CD8-positive, alpha-beta memory T cell (primary cell): Measurements from ENCODE around the gene MCC. TPM values are rescaled to one million over a fixed set of nuclear protein-coding genes. Genes with fewer than 3 reads are reported as not detected.

ENCODE experiments used
- CTCF ChIA-PET: fragments of 350-600 bp; sonication (Branson Sonifier 250); formaldehyde crosslinking; loops from one replicate; lab custom pipeline; 2021; ENCODE audit warnings: antibody characterized with exemption; lab: Charles Lee
- POLR2A ChIA-PET: fragments of 350-600 bp; sonication (Branson Sonifier 250); formaldehyde crosslinking; loops from one replicate; lab custom pipeline; 2021; ENCODE audit warnings: antibody characterized with exemption; lab: Charles Lee
- DNase-seq, 5 donors: peaks; one replicate each; pipeline versions ENCODE4 v3.0.0 to v3.0.0-alpha.2; 2020 to 2022; ENCODE audit warnings: mixed read lengths in 1 of 5
- H3K27ac ChIP-seq: one replicate; pipeline ENCODE4 v1.7.0; 2013; ENCODE audit warnings: low read depth, mild to moderate bottlenecking, low read length, moderate library complexity
- H3K27me3 ChIP-seq: 2 replicates; pipeline ENCODE4 v1.7.0; 2013; ENCODE audit warnings: low read length, mild to moderate bottlenecking; ENCODE audit not compliant: insufficient read depth, poor library complexity, severe bottlenecking
- H3K36me3 ChIP-seq: 2 replicates; pipeline ENCODE4 v1.7.0; 2013; ENCODE audit warnings: mild to moderate bottlenecking, low read length, moderate library complexity; ENCODE audit not compliant: insufficient read depth
- H3K4me1 ChIP-seq: 2 replicates; pipeline ENCODE4 v1.7.0; 2013; ENCODE audit warnings: mild to moderate bottlenecking, low read length, moderate library complexity; ENCODE audit not compliant: insufficient read depth
- H3K4me3 ChIP-seq: 2 replicates; pipeline ENCODE4 v1.7.0; 2013; ENCODE audit warnings: mild to moderate bottlenecking, low read length
- H3K9me3 ChIP-seq: 2 replicates; pipeline ENCODE4 v1.7.0; 2013; ENCODE audit warnings: mild to moderate bottlenecking, low read length
- H3K27ac Mint-ChIP-seq, 8 donors: one replicate each; pipeline ENCODE4 v1.8.0; 2020 to 2021; ENCODE audit warnings: mixed read lengths in 8 of 8, mild to moderate bottlenecking in 6 of 8, inconsistent platforms in 3 of 8, moderate library complexity in 3 of 8
- H3K27me3 Mint-ChIP-seq, 2 donors: one replicate each; pipeline ENCODE4 v1.8.0; 2020 to 2021; ENCODE audit warnings: mixed read lengths in 2 of 2, mild to moderate bottlenecking in 1 of 2, moderate library complexity in 1 of 2
- H3K36me3 Mint-ChIP-seq, 3 donors: one replicate each; pipeline ENCODE4 v1.8.0; 2020 to 2021; ENCODE audit warnings: mixed read lengths in 3 of 3, inconsistent platforms in 1 of 3, mild to moderate bottlenecking in 1 of 3
- H3K4me1 Mint-ChIP-seq, 3 donors: one replicate each; pipeline ENCODE4 v1.8.0; 2020 to 2021; ENCODE audit warnings: mixed read lengths in 3 of 3, inconsistent platforms in 1 of 3, mild to moderate bottlenecking in 1 of 3
- H3K4me3 Mint-ChIP-seq, 7 donors: one replicate each; pipeline ENCODE4 v1.8.0; 2020 to 2021; ENCODE audit warnings: mixed read lengths in 7 of 7, mild to moderate bottlenecking in 6 of 7, moderate library complexity in 4 of 7, inconsistent platforms in 2 of 7
- H3K9me3 Mint-ChIP-seq, 5 donors: one replicate each; pipeline ENCODE4 v1.8.0; 2020 to 2022; ENCODE audit warnings: mixed read lengths in 5 of 5, mild to moderate bottlenecking in 3 of 5, moderate library complexity in 2 of 5, inconsistent platforms in 1 of 5
- polyA plus RNA-seq: library from polyadenylated mRNA; unstranded; fragments of 300-500 nt; fragmentation: Illumina TruSeq; gene quantifications from one replicate; pipeline ENCODE4 v1.2.3, GENCODE V29; 2021
- total RNA-seq, 2 experiments: library from RNA; stranded (reverse); gene quantifications; one replicate each; pipeline ENCODE4 v1.2.3, GENCODE V29; 2021

MCC gene
- total and polyA plus RNA-seq, 3 experiments from 2014 or later: 4.2 to 5.4 (median 4.9) TPM

- POLR2A ChIA-PET: no interaction called here
- Histone ChIP-seq H3K27me3 (no peaks in the 10 kb centered on the region), H3K4me1 (no peaks in the 10 kb centered on the region), H3K27ac (no peak overlapping the region), H3K4me3 (no peak overlapping the region), H3K9me3 (no peaks in the 10 kb centered on the region), H3K36me3 (no peaks in the 10 kb centered on the region)
- no peak for DNase-seq
- Mint-ChIP-seq H3K9me3 (no peaks in the 10 kb centered on the region), H3K36me3 (peaks cover 0 to 6% (median 0%) of the 10 kb centered on the region in 3 donors), H3K4me3 (no peak overlapping the region), H3K27ac (peak overlapping the region in 2 of 8 donors; percentile 23 to 36), H3K27me3 (peaks cover 0 to 1% of the 10 kb centered on the region in 2 donors), H3K4me1 (peaks cover 12 to 17% (median 14%) of the 10 kb centered on the region in 3 donors)
- CTCF ChIA-PET: no interaction called here
Measured at GRCh38 chr5:113036321-113036720, 451.9 kb downstream of the MCC start.

- Histone ChIP-seq H3K27me3 (no peaks in the 10 kb centered on the region), H3K4me1 (no peaks in the 10 kb centered on the region), H3K27ac (no peak overlapping the region), H3K36me3 (no peaks in the 10 kb centered on the region), H3K4me3 (no peak overlapping the region), H3K9me3 (no peaks in the 10 kb centered on the region)
- ChIA-PET POLR2A (no interaction called here), CTCF (no interaction called here)
- Mint-ChIP-seq H3K36me3 (peaks cover 0 to 8% (median 3%) of the 10 kb centered on the region in 3 donors), H3K27ac (peak overlapping the region in 7 of 8 donors; percentile 2 to 85 (median 17)), H3K9me3 (no peaks in the 10 kb centered on the region), H3K27me3 (peaks cover 0 to 1% of the 10 kb centered on the region in 2 donors), H3K4me3 (no peak overlapping the region), H3K4me1 (peaks cover 10 to 17% (median 14%) of the 10 kb centered on the region in 3 donors)
- DNase-seq: no peak
Measured at GRCh38 chr5:113035096-113035495, 453.2 kb downstream of the MCC start.

- no peak for DNase-seq
- ChIA-PET CTCF (no interaction called here), POLR2A (no interaction called here)
- H3K9me3 ChIP-seq: no peaks in the 10 kb centered on the region
- Mint-ChIP-seq H3K9me3 (no peaks in the 10 kb centered on the region), H3K27ac (peak overlapping the region in 4 of 8 donors; percentile 11 to 85 (median 41)), H3K4me1 (peaks cover 10 to 17% (median 14%) of the 10 kb centered on the region in 3 donors), H3K36me3 (peaks cover 3 to 11% (median 10%) of the 10 kb centered on the region in 3 donors), H3K27me3 (peaks cover 0 to 1% of the 10 kb centered on the region in 2 donors), H3K4me3 (no peak overlapping the region)
- H3K4me3 ChIP-seq: no peak overlapping the region
- H3K36me3 ChIP-seq: no peaks in the 10 kb centered on the region
- no peaks in the 10 kb centered on the region for H3K4me1 ChIP-seq
- H3K27ac ChIP-seq: no peak overlapping the region
- no peaks in the 10 kb centered on the region for H3K27me3 ChIP-seq
Measured at GRCh38 chr5:113034182-113034773, 454.0 kb downstream of the MCC start.

- CTCF ChIA-PET: interaction anchor here (0.7 kb wide), 1 partner anchor 292 kb away, joined by 3 read pairs; no protein-coding TSS in a partner anchor
- no peaks in the 10 kb centered on the region for H3K4me1 ChIP-seq
- H3K4me3 ChIP-seq: no peak overlapping the region
- Mint-ChIP-seq H3K27ac (peak overlapping the region in 2 of 8 donors; percentile 55 to 73), H3K4me3 (no peak overlapping the region), H3K9me3 (no peaks in the 10 kb centered on the region), H3K27me3 (no peaks in the 10 kb centered on the region), H3K4me1 (peaks cover 13 to 17% (median 14%) of the 10 kb centered on the region in 3 donors), H3K36me3 (peaks cover 7 to 31% (median 18%) of the 10 kb centered on the region in 3 donors)
- H3K9me3 ChIP-seq: no peaks in the 10 kb centered on the region
- POLR2A ChIA-PET: interaction anchor here (0.7 kb wide), 2 partner anchors 10 to 321 kb away, joined by 4 to 5 read pairs; no protein-coding TSS in a partner anchor
- H3K27ac ChIP-seq: no peak overlapping the region
- no peak for DNase-seq
- peaks cover 5% of the 10 kb centered on the region for H3K36me3 ChIP-seq
- no peaks in the 10 kb centered on the region for H3K27me3 ChIP-seq
Measured at GRCh38 chr5:113031557-113031956, 456.7 kb downstream of the MCC start.

- POLR2A ChIA-PET: no interaction called here
- no peak for DNase-seq
- H3K27ac ChIP-seq: no peak overlapping the region
- peak overlapping the region in 1 of 8 donors; percentile 70 for H3K27ac Mint-ChIP-seq
- H3K4me1 ChIP-seq: no peaks in the 10 kb centered on the region
- H3K4me1 Mint-ChIP-seq: peaks cover 13 to 17% (median 14%) of the 10 kb centered on the region in 3 donors
- no peaks in the 10 kb centered on the region for H3K27me3 Mint-ChIP-seq
- peaks cover 5% of the 10 kb centered on the region for H3K36me3 ChIP-seq
- no peaks in the 10 kb centered on the region for H3K27me3 ChIP-seq
- H3K4me3 ChIP-seq: no peak overlapping the region
- H3K9me3 ChIP-seq: no peaks in the 10 kb centered on the region
- no peak overlapping the region for H3K4me3 Mint-ChIP-seq
- peaks cover 8 to 36% (median 19%) of the 10 kb centered on the region in 3 donors for H3K36me3 Mint-ChIP-seq
- no peaks in the 10 kb centered on the region for H3K9me3 Mint-ChIP-seq
- CTCF ChIA-PET: no interaction called here
Measured at GRCh38 chr5:113031104-113031503, 457.1 kb downstream of the MCC start.

- Histone ChIP-seq H3K4me3 (no peak overlapping the region), H3K4me1 (no peaks in the 10 kb centered on the region), H3K9me3 (no peaks in the 10 kb centered on the region), H3K36me3 (peaks cover 5% of the 10 kb centered on the region), H3K27ac (no peak overlapping the region), H3K27me3 (no peaks in the 10 kb centered on the region)
- no peak for DNase-seq
- no peak overlapping the region for H3K4me3 Mint-ChIP-seq
- H3K27ac Mint-ChIP-seq: peak overlapping the region in 1 of 8 donors; percentile 67
- peaks cover 14 to 21% (median 20%) of the 10 kb centered on the region in 3 donors for H3K4me1 Mint-ChIP-seq
- CTCF ChIA-PET: no interaction called here
- peaks cover 14 to 41% (median 19%) of the 10 kb centered on the region in 3 donors for H3K36me3 Mint-ChIP-seq
- POLR2A ChIA-PET: no interaction called here
- no peaks in the 10 kb centered on the region for H3K9me3 Mint-ChIP-seq
- no peaks in the 10 kb centered on the region for H3K27me3 Mint-ChIP-seq
Measured at GRCh38 chr5:113029614-113030013, 458.6 kb downstream of the MCC start.

GRCh38 chr5:113027431-113027830, 460.8 kb downstream of the MCC start:
- ChIA-PET POLR2A (no interaction called here), CTCF (no interaction called here)
- Histone ChIP-seq H3K9me3 (no peaks in the 10 kb centered on the region), H3K36me3 (peaks cover 5% of the 10 kb centered on the region), H3K27me3 (no peaks in the 10 kb centered on the region), H3K27ac (no peak overlapping the region), H3K4me3 (no peak overlapping the region), H3K4me1 (peaks cover 17% of the 10 kb centered on the region)
- Mint-ChIP-seq H3K27me3 (no peaks in the 10 kb centered on the region), H3K9me3 (no peaks in the 10 kb centered on the region), H3K4me1 (peaks cover 29 to 32% (median 29%) of the 10 kb centered on the region in 3 donors), H3K36me3 (peaks cover 14 to 53% (median 19%) of the 10 kb centered on the region in 3 donors), H3K27ac (peak overlapping the region in 3 of 8 donors; percentile 16 to 79 (median 23)), H3K4me3 (no peak overlapping the region)
- no peak for DNase-seq

GRCh38 chr5:113027015-113027414, 461.2 kb downstream of the MCC start:
- no peaks in the 10 kb centered on the region for H3K27me3 Mint-ChIP-seq
- H3K4me3 ChIP-seq: no peak overlapping the region

More at GRCh38 chr5:113027015-113027414, 461.2 kb downstream of the MCC start:
- POLR2A ChIA-PET: no interaction called here
- no peak for DNase-seq
- Histone ChIP-seq H3K4me1 (peaks cover 21% of the 10 kb centered on the region), H3K27me3 (no peaks in the 10 kb centered on the region), H3K36me3 (peaks cover 5% of the 10 kb centered on the region), H3K9me3 (no peaks in the 10 kb centered on the region), H3K27ac (no peak overlapping the region)
- Mint-ChIP-seq H3K27ac (peak overlapping the region in 4 of 8 donors; percentile 16 to 79 (median 48)), H3K36me3 (peaks cover 14 to 53% (median 19%) of the 10 kb centered on the region in 3 donors), H3K9me3 (no peaks in the 10 kb centered on the region), H3K4me1 (peaks cover 31 to 35% (median 33%) of the 10 kb centered on the region in 3 donors), H3K4me3 (no peak overlapping the region)
- CTCF ChIA-PET: no interaction called here
